Mesenchymal stem cell (in vitro differentiated cells and primary cell): Measurements from ENCODE around the gene ZNF333. TPM values are rescaled to one million over a fixed set of nuclear protein-coding genes. Genes with fewer than 3 reads are reported as not detected.

Experiments
- DNase-seq: peaks from one replicate; pipeline ENCODE4 v3.0.0-alpha.2; 2013
- H2AFZ ChIP-seq: one replicate; pipeline ENCODE4 v1.6.1; 2013; ENCODE audit warnings: low read depth, mild to moderate bottlenecking, control low read depth, inconsistent platforms, low read length, moderate library complexity
- H2AK5ac ChIP-seq: 2 replicates; pipeline ENCODE4 v1.6.1; 2013; ENCODE audit warnings: low read length, moderate library complexity, mild to moderate bottlenecking, inconsistent platforms; ENCODE audit not compliant: severe bottlenecking
- H2BK120ac ChIP-seq: one replicate; pipeline ENCODE4 v1.6.1; 2013; ENCODE audit warnings: low read depth, mild to moderate bottlenecking, inconsistent platforms, low read length, moderate library complexity
- H2BK12ac ChIP-seq, 2 experiments: one replicate each; pipeline ENCODE4 v1.6.1; 2013; ENCODE audit warnings: inconsistent platforms in 2 of 2, low read length in 2 of 2, mild to moderate bottlenecking in 2 of 2, moderate library complexity in 2 of 2, control low read depth in 1 of 2
- H2BK15ac ChIP-seq: one replicate; pipeline ENCODE4 v1.6.1; 2013; ENCODE audit warnings: mild to moderate bottlenecking, low read depth, inconsistent platforms; ENCODE audit not compliant: poor library complexity, severe bottlenecking
- H2BK5ac ChIP-seq: 2 replicates; pipeline ENCODE4 v1.6.1; 2013; ENCODE audit warnings: low read depth, mild to moderate bottlenecking, low read length, control low read depth, inconsistent platforms; ENCODE audit not compliant: poor library complexity, severe bottlenecking
- H3K14ac ChIP-seq, 2 experiments: one replicate each; pipeline ENCODE4 v1.6.1; 2013; ENCODE audit warnings: inconsistent platforms in 2 of 2, low read length in 2 of 2, control low read depth in 1 of 2, mild to moderate bottlenecking in 1 of 2, moderate library complexity in 1 of 2
- H3K18ac ChIP-seq, 2 experiments: one replicate each; pipeline ENCODE4 v1.6.1; 2013; ENCODE audit warnings: inconsistent platforms in 2 of 2, low read length in 2 of 2, control low read depth in 1 of 2, low read depth in 1 of 2, mild to moderate bottlenecking in 1 of 2
- H3K23ac ChIP-seq, 2 experiments: one replicate each; pipeline ENCODE4 v1.6.1; 2013; ENCODE audit warnings: inconsistent platforms in 2 of 2, low read length in 2 of 2, mild to moderate bottlenecking in 2 of 2, moderate library complexity in 2 of 2, control low read depth in 1 of 2
- H3K27ac ChIP-seq: 2 replicates; pipeline ENCODE4 v1.5.1; 2013; ENCODE audit warnings: mild to moderate bottlenecking, moderate library complexity, low read length, control low read depth, inconsistent platforms; ENCODE audit not compliant: poor library complexity, severe bottlenecking
- H3K27me3 ChIP-seq, 2 experiments: 2 replicates each; pipeline versions ENCODE4 v1.6.1 to v1.7.0; 2013; ENCODE audit warnings: low read length in 2 of 2, mild to moderate bottlenecking in 2 of 2, moderate library complexity in 2 of 2, control low read depth in 1 of 2, inconsistent platforms in 1 of 2; ENCODE audit not compliant: control insufficient read depth in 1 of 2, insufficient read depth in 1 of 2
- H3K36me3 ChIP-seq, 2 experiments: 2 replicates each; pipeline versions ENCODE4 v1.6.1 to v1.7.0; 2013; ENCODE audit warnings: low read length in 2 of 2, control low read depth in 1 of 2, inconsistent platforms in 1 of 2, low read depth in 1 of 2, mild to moderate bottlenecking in 1 of 2; ENCODE audit not compliant: insufficient read depth in 2 of 2, control insufficient read depth in 1 of 2
- H3K4ac ChIP-seq, 2 experiments: one replicate each; pipeline ENCODE4 v1.6.1; 2013; ENCODE audit warnings: inconsistent platforms in 2 of 2, low read length in 2 of 2, mild to moderate bottlenecking in 2 of 2, moderate library complexity in 2 of 2, control low read depth in 1 of 2, low read depth in 1 of 2
- H3K4me1 ChIP-seq: 2 replicates; pipeline ENCODE4 v1.6.1; 2013; ENCODE audit warnings: low read depth, low read length, control low read depth; ENCODE audit not compliant: control insufficient read depth, insufficient read depth
- H3K4me2 ChIP-seq: 2 replicates; pipeline ENCODE4 v1.6.1; 2013; ENCODE audit warnings: low read length, mild to moderate bottlenecking, inconsistent platforms; ENCODE audit not compliant: poor library complexity, severe bottlenecking
- H3K4me3 ChIP-seq, 2 experiments: 2 replicates each; pipeline versions ENCODE4 v1.5.1 to v1.7.0; 2013; ENCODE audit warnings: low read length in 2 of 2, mild to moderate bottlenecking in 2 of 2, control low read depth in 1 of 2, low read depth in 1 of 2; ENCODE audit not compliant: insufficient read depth in 1 of 2
- H3K79me1 ChIP-seq: replicated peaks from 2 replicates; pipeline ENCODE4 v1.6.1; 2013; ENCODE audit warnings: mild to moderate bottlenecking, control low read depth, low read length, inconsistent platforms; ENCODE audit not compliant: poor library complexity, severe bottlenecking
- H3K9ac ChIP-seq: 2 replicates; pipeline ENCODE4 v1.7.0; 2013; ENCODE audit warnings: mild to moderate bottlenecking, low read length, moderate library complexity
- H3K9me3 ChIP-seq: 2 replicates; pipeline ENCODE4 v1.7.0; 2013; ENCODE audit warnings: mild to moderate bottlenecking, low read length; ENCODE audit not compliant: control insufficient read depth
- H4K8ac ChIP-seq: one replicate; pipeline ENCODE4 v1.6.1; 2013; ENCODE audit warnings: inconsistent platforms, mild to moderate bottlenecking, low read length, moderate library complexity
- H4K91ac ChIP-seq: one replicate; pipeline ENCODE4 v1.6.1; 2013; ENCODE audit warnings: mild to moderate bottlenecking, low read length, inconsistent platforms
- WGBS: methylation state at CpG from one replicate; pipeline ENCODE4 v1.1.7; 2013; ENCODE audit warnings: mixed read lengths; 5-methylcytosine and 5-hydroxymethylcytosine counted together
- polyA plus RNA-seq, 2 experiments: library from polyadenylated mRNA; stranded (reverse); fragments of 200-250 nt; gene quantifications; one replicate each; pipeline ENCODE4 v1.2.3, GENCODE V29; 2013

The ZNF333 gene
- polyA plus RNA-seq (2013, experiment 1 of 2) = 5.9 TPM
- polyA plus RNA-seq (2013, experiment 2 of 2) = 5.6 TPM

GRCh38 chr19:14689598-14690503, at the start of gene ZNF333:
ZNF333 (plus strand) TSS chr19:14690048; CDS start chr19:14693492, 3,444 bp downstream.
- Histone ChIP-seq H3K27me3 (no peaks in the 10 kb centered on the region), H2BK12ac (no peak within 1 kb of the TSS), H3K9ac (peak within 1 kb of the TSS; percentile 97), H4K8ac (peak within 1 kb of the TSS; percentile 91), H3K14ac (peak within 1 kb of the TSS in 1 of 2 experiments; percentile 23), H2BK5ac (no peak within 1 kb of the TSS), H3K9me3 (no peaks in the 10 kb centered on the region), H3K4me2 (peak within 1 kb of the TSS; percentile 71), H3K79me1 (peaks cover 12% of the 10 kb centered on the region), H3K4me1 (peaks cover 2% of the 10 kb centered on the region), H2AK5ac (no peak within 1 kb of the TSS), H3K36me3 (peaks cover 11 to 12% of the 10 kb centered on the region in 2 experiments), H4K91ac (peak within 1 kb of the TSS; percentile 71), H2BK15ac (peak within 1 kb of the TSS; percentile 96), H3K4ac (peak within 1 kb of the TSS; percentile 73 to 94), H2BK120ac (peak within 1 kb of the TSS; percentile 99), H3K23ac (no peak within 1 kb of the TSS), H3K27ac (peak within 1 kb of the TSS; percentile 99), H3K18ac (peak within 1 kb of the TSS; percentile 68 to 95), H2AFZ (peak within 1 kb of the TSS; percentile 55), H3K4me3 (peak within 1 kb of the TSS; percentile 87 to 98)
- peak; percentile 87 for DNase-seq
- WGBS = under 1% methylated on average over 48 of the region's 66 CpGs

GRCh38 chr19:14648506-14648905, 41.3 kb upstream of the ZNF333 start:
- Histone ChIP-seq H3K4ac (no peak overlapping the region), H3K36me3 (no peaks in the 10 kb centered on the region), H3K27me3 (no peaks in the 10 kb centered on the region), H3K4me2 (no peak overlapping the region), H2BK5ac (no peak overlapping the region), H3K27ac (no peak overlapping the region), H3K9me3 (no peaks in the 10 kb centered on the region), H2BK15ac (no peak overlapping the region), H3K4me1 (no peaks in the 10 kb centered on the region), H3K4me3 (no peak overlapping the region), H3K14ac (no peak overlapping the region), H4K91ac (no peak overlapping the region), H3K18ac (no peak overlapping the region), H3K23ac (no peak overlapping the region), H2BK120ac (no peak overlapping the region), H2BK12ac (no peak overlapping the region), H4K8ac (no peak overlapping the region), H3K79me1 (no peaks in the 10 kb centered on the region), H2AK5ac (no peak overlapping the region), H2AFZ (no peak overlapping the region), H3K9ac (no peak overlapping the region)
- no peak for DNase-seq
- 75% methylated on average over 2 of the region's 2 CpGs for WGBS

- no peak overlapping the region for H2BK120ac ChIP-seq
Observed at GRCh38 chr19:14649020-14649419, 40.8 kb upstream of the ZNF333 start.

GRCh38 chr19:14650161-14650560, 39.7 kb upstream of the ZNF333 start:
- DNase-seq = no peak
- H3K4me3 ChIP-seq = no peak overlapping the region
- H3K27me3 ChIP-seq = no peaks in the 10 kb centered on the region
- no peak overlapping the region for H3K14ac ChIP-seq
- no peak overlapping the region for H2AK5ac ChIP-seq
- H3K36me3 ChIP-seq = no peaks in the 10 kb centered on the region
- H4K91ac ChIP-seq = no peak overlapping the region
- no peak overlapping the region for H4K8ac ChIP-seq
- no peak overlapping the region for H3K18ac ChIP-seq
- no peak overlapping the region for H2AFZ ChIP-seq
- WGBS = 86% methylated on average over 2 of the region's 2 CpGs
- no peaks in the 10 kb centered on the region for H3K79me1 ChIP-seq
- H3K27ac ChIP-seq = no peak overlapping the region
- H2BK120ac ChIP-seq = no peak overlapping the region
- H3K9ac ChIP-seq = no peak overlapping the region
- H2BK12ac ChIP-seq = no peak overlapping the region
- no peak overlapping the region for H3K4me2 ChIP-seq
- no peaks in the 10 kb centered on the region for H3K9me3 ChIP-seq
- H2BK15ac ChIP-seq = no peak overlapping the region
- H3K4ac ChIP-seq = no peak overlapping the region
- no peak overlapping the region for H2BK5ac ChIP-seq
- H3K23ac ChIP-seq = no peak overlapping the region
- no peaks in the 10 kb centered on the region for H3K4me1 ChIP-seq

More at GRCh38 chr19:14649020-14649419, 40.8 kb upstream of the ZNF333 start:
- Histone ChIP-seq H3K14ac (no peak overlapping the region), H4K8ac (no peak overlapping the region), H3K4me2 (no peak overlapping the region), H3K36me3 (no peaks in the 10 kb centered on the region), H3K23ac (no peak overlapping the region), H3K18ac (no peak overlapping the region), H4K91ac (no peak overlapping the region), H2AK5ac (no peak overlapping the region), H3K79me1 (no peaks in the 10 kb centered on the region), H2BK12ac (no peak overlapping the region), H3K9ac (no peak overlapping the region), H3K27ac (no peak overlapping the region), H2AFZ (no peak overlapping the region), H3K4me1 (no peaks in the 10 kb centered on the region), H3K4ac (no peak overlapping the region), H3K27me3 (no peaks in the 10 kb centered on the region), H3K4me3 (no peak overlapping the region), H3K9me3 (no peaks in the 10 kb centered on the region), H2BK5ac (no peak overlapping the region), H2BK15ac (no peak overlapping the region)
- 62% methylated on average over 4 of the region's 4 CpGs for WGBS
- no peak for DNase-seq
